Sigmoid colon (tissue), 4 donors: ENCODE measurements around the gene SNRPD3.

Experiments used
- CTCF ChIP-seq, 4 experiments: fragments of 450-650 bp in 3 of 4; fragments of 200-600 bp in 1 of 4; IDR thresholded peaks; one replicate each; pipeline ENCODE4 v1.5.1; 2016 to 2019; ENCODE audit warnings: antibody characterized with exemption in 4 of 4, mild to moderate bottlenecking in 3 of 4, moderate library complexity in 2 of 4
- EP300 ChIP-seq, 4 donors: sonication (generic); formaldehyde crosslinking; IDR thresholded peaks; one replicate each; pipeline ENCODE4 v1.6.1; 2017; ENCODE audit warnings: antibody characterized with exemption in 4 of 4
- POLR2A ChIP-seq, 2 donors: fragments of 450-650 bp; IDR thresholded peaks; one replicate each; pipeline ENCODE4 v1.6.1; 2016; ENCODE audit warnings: antibody characterized with exemption in 2 of 2, mild to moderate bottlenecking in 2 of 2, moderate library complexity in 2 of 2
- POLR2AphosphoS5 ChIP-seq, 4 donors: sonication (generic); formaldehyde crosslinking; IDR thresholded peaks; one replicate each; pipeline ENCODE4 v1.6.1; 2017; ENCODE audit warnings: antibody characterized with exemption in 4 of 4

DNA sequence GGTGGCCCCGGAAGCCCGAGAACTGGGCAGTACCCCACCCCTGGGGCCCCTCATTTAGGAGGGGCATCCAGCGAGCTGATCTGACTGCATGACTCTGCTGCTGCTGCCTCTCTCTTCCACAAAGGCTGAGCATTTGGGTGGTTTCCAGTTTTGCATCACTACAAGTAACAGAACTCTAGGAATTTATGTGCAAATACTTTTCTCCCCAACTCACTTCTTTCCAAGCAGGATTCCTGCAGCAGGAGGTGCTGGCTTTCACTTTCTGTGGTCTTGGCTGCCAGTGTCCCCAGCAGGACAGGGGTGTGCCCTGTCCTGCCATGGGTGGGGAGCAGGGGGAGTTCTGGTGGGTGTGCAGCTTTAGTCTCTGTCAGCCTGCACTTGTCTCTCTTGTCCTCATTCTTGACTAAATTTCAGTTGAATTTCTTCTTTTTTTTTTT is 39.5 kb upstream of the SNRPD3 start:
- TF ChIP-seq EP300 (IDR thresholded peaks at IDR 0.05), result no peak
- no peak for TF ChIP-seq CTCF (IDR thresholded peaks at IDR 0.05)
- TF ChIP-seq POLR2A (IDR thresholded peaks at IDR 0.05), result no peak
- TF ChIP-seq POLR2AphosphoS5 (IDR thresholded peaks at IDR 0.05), result no peak
